NCI-H1694 (cell line): ENCODE data around the gene RIPK4.
"Not testable (repeated sequence)": the region's sequence is repeated elsewhere in the genome, so short reads cannot be mapped to it uniquely, and the experiment has no call there.

ENCODE experiments used
- DNase-seq: peaks from one replicate; lab custom pipeline; 2025; lab: John Stamatoyannopoulos, UW

Gene RIPK4

GRCh38 chr21:41714299-41714865 lies 52.5 kb downstream of the RIPK4 start:
- not testable (repeated sequence) for DNase-seq

- DNase-seq, result no peak
Measured at GRCh38 chr21:41713495-41714281, 53.2 kb downstream of the RIPK4 start.

GRCh38 chr21:41712730-41713129 lies 54.1 kb downstream of the RIPK4 start:
- DNase-seq, result no peak

GRCh38 chr21:41712201-41712600 lies 54.7 kb downstream of the RIPK4 start:
- DNase-seq, result no peak

GRCh38 chr21:41711416-41712007 lies 55.3 kb downstream of the RIPK4 start:
- DNase-seq, result no peak

- no peak for DNase-seq
Measured at GRCh38 chr21:41710823-41711160, 56.1 kb downstream of the RIPK4 start.

GRCh38 chr21:41709965-41710822 lies 56.7 kb downstream of the RIPK4 start:
- DNase-seq, result no peak

- DNase-seq, result no peak
Measured at GRCh38 chr21:41709166-41709565, 57.7 kb downstream of the RIPK4 start.

- no peak for DNase-seq
Measured at GRCh38 chr21:41707960-41708330, 58.9 kb downstream of the RIPK4 start.

GRCh38 chr21:41707231-41707959 lies 59.5 kb downstream of the RIPK4 start:
- no peak for DNase-seq

GRCh38 chr21:41706678-41707077 lies 60.2 kb downstream of the RIPK4 start:
- no peak for DNase-seq

- no peak for DNase-seq
Measured at GRCh38 chr21:41706263-41706639, 60.6 kb downstream of the RIPK4 start.

GRCh38 chr21:41705546-41706262 lies 61.1 kb downstream of the RIPK4 start:
- no peak for DNase-seq

- no peak for DNase-seq
Measured at GRCh38 chr21:41703857-41704501, 62.9 kb downstream of the RIPK4 start.

GRCh38 chr21:41701749-41702148 lies 65.1 kb downstream of the RIPK4 start:
- DNase-seq, result no peak

- no peak for DNase-seq
Measured at GRCh38 chr21:41699311-41699710, 67.5 kb downstream of the RIPK4 start.

GRCh38 chr21:41698071-41698470 lies 68.8 kb downstream of the RIPK4 start:
- no peak for DNase-seq

- DNase-seq, result no peak
Measured at GRCh38 chr21:41695513-41695912, 71.3 kb downstream of the RIPK4 start.

GRCh38 chr21:41694042-41694441 lies 72.8 kb downstream of the RIPK4 start:
- not testable (repeated sequence) for DNase-seq

GRCh38 chr21:41692185-41692565 lies 74.7 kb downstream of the RIPK4 start:
- DNase-seq, result no peak
